ENCODE measurements around the gene TPSAB1. TPM values are rescaled to one million over a fixed set of nuclear protein-coding genes. Genes with fewer than 3 reads are reported as not detected.
"Not testable (repeated sequence)": the region's sequence is repeated elsewhere in the genome, so short reads cannot be mapped to it uniquely, and the experiment has no call there.

The TPSAB1 gene
- total RNA-seq, 1 donor from 2014 or later = 11.6 TPM

DNA sequence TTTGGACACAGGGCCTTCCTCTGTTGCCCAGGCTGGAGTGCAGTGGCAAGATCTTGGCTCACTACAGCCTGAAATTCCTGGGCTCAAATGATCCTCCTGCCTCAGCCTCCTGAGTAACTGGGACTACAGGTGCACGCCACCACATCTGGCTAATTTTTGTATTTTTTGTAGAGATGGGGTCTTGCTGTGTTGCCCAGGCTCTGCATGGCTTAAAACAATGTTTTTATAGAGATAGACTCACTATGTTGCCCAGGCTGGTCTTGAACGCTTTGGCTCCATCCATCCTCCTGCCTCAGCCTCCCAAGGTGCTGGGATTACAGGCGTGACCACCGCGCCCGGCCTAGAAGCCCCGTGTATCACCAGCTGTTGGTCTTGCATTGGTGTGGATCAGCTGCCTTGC, 28.9 kb downstream of the TPSAB1 start:
- DNase-seq = not testable (repeated sequence)

DNA sequence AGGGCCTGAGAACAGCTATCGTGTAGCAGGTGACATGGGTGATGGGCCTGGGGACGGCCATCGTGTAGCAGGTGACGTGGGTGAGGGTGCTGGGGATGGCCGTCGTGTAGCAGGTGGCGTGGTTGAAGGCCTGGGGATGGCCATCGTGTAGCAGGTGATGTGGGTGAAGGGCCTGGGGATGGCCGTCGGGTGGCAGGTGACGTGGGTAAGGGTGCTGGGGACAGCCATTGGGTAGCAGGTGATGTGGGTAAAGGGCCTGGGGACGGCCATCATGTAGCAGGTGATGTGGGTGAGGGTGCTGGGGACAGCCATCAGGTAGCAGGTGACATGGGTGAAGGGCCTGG, 30.8 kb downstream of the TPSAB1 start:
- DNase-seq = no peak

DNA sequence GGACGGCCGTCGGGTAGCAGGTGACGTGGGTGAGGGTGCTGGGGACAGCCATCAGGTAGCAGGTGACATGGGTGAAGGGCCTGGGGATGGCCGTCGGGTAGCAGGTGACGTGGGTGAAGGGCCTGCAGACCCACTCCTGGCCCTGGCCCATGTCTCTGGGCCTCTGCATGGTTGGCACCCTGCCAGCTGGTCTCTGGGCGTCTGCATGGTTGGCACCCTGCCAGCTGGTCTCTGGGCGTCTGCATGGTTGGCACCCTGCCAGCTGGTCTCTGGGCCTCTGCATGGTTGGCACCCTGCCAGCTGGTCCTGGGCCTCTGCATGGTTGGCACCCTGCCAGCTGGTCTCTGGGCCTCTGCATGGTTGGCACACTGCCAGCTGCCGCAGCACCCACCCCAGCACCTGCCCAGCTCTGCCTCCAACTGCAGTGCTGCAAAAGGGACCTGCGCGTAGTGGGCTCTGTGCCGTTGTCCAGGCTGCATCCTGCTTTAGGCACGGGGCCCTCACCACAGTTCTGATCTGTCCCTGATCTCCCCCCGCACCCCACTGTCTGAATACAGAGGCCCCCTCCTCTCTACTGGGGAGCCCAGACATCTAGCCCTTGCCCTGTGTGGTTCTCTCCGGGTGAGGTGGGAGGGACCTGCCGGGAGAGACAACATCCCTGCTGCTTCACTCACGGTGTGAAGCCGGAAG, 31.4 kb downstream of the TPSAB1 start:
- not testable (repeated sequence) for DNase-seq

DNA sequence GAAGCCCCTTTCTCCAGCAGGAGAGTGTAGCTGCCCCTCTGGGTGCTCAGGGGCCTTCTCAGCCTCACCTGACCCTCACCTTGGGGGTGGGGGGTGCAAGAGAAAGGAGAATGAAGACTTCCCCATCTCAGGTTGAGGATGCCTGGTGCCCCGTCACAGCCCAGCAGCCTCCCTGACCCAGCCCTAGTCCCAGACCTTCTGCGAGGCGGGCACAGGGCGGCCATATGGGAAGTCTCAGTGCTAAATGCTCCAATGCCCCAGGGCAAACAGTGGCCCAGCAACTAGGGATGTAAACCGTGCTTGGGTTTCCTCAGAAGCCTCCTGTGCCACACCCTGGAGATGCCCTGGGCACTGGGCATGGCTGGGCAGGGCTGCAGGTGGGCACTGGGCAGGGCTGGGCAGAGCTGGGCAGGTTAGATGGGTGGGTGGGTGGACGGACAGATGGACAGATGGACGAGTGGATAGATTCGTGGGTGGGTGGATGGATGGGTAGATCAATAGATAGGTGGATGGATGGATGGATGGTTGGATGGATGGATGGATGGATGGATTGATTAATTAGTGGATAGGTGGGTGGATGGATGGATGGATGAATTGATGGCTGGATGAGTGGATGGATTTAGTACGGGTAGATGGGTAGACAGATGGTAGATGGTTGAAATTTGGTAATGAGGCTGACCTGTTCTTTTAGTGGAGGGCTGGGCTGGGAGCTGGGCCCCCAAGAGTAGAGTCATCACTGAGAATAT, 32.1 kb downstream of the TPSAB1 start:
- no peak for DNase-seq

DNA sequence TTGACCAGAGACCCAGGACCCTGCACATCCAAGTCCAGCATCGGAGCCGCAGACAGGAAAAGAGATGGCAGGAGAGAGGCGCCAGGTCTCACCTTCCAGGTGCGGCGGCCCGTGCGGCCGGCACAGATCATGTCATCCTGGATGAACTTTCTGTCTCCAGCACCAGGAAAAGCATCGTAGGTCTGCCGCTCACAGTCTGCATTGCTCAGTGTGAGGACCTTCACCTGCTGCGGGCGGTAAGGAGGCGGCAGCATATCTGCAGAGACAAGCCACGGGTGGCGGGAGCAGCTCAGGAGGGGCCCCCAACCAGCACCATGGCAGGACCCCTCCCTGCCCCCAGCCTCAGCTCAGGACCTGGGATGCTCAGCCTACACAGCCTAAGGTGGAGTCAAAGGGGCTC, 33.3 kb downstream of the TPSAB1 start:
- DNase-seq = no peak

DNA sequence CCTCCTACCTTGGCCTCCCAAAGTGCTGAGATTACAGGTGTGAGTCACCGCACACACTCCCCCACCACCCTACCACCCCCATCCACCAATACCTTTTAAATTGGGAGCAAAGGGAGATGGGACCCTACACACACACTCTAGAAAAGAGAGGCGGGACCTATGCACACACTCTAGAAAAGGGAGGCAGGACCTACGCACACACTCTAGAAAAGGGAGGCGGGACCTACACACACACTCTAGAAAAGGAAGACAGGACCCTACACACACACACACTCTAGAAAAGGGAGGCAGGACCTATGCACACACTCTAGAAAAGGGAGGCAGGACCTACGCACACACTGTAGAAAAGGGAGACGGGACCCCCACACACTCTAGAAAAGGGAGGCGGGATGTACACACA, 34.3 kb downstream of the TPSAB1 start:
- DNase-seq = no peak

DNA sequence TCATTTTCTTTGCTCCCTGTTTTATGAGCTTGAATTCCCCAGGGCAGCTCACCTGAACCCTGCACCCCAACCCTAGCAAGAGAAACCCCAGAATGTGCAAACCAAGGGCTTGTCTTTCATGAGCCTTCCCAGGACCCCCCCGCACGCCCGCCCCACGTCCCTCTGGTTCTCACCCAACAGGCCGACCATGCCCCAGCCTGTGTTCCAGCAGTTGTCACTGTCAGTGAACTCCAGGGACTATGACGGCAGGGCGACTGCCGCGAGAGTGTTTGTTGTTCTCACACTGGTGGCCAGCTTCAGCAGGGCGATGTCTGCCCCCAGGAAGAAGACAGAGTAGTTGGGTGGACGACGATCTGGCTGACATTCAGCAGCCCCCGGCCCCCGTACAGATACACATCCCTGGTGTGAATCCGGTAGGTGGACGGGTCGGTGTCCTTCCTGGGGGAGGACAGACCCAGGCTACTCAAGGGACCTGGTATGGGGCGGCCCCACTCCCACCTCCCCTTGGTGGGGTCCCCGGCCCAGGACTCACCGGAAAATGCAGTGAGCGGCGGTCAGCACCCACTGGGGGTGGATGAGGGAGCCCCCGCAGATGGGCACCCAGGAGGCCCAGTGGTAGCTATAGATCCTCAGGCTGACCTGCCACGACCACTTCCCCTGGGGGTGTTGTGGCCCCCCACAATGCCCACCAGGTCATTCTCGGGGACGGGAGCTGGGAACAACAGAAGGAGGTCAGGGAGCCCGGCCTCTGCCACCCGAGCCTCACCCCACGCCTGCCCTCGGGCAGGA, 35.5 kb downstream of the TPSAB1 start:
- DNase-seq = no peak

DNA sequence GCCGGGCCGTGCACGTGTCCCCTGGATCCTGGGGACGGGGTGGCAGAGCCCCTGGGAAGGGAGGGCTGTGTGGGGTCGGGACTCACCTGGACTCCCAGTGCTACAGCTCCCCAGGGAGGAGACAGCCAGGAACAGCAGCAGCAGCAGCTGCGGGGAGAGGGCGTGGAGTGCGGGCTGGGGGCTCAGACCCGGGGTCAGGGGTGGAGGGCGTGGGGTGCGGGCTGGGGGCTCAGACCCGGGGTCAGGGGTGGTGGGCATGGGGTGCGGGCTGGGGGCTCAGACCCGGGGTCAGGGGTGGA, 36.0 kb downstream of the TPSAB1 start:
- no peak for DNase-seq

DNA sequence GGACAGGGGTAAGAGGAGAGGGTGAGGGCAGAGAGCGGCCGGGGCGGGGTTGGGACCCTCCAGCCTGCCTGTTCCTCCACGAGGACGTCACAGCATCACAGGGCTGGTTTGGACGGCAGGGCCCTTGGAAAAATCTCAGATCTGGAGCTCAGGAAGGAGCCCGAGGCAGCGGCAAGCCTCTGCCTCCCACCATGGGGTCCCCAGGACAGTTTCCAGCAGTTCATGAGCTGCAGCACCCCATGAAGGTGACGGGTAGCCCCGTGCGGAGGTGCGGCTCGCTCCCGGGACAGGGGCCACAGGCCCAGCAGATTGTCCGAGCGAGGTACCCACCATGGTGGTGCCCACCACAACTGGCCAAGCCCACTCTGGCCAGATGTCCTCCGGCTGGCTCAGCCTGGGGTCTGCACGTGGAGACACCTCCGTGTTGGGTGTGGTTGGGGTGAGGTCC, 36.7 kb downstream of the TPSAB1 start:
- no peak for DNase-seq

DNA sequence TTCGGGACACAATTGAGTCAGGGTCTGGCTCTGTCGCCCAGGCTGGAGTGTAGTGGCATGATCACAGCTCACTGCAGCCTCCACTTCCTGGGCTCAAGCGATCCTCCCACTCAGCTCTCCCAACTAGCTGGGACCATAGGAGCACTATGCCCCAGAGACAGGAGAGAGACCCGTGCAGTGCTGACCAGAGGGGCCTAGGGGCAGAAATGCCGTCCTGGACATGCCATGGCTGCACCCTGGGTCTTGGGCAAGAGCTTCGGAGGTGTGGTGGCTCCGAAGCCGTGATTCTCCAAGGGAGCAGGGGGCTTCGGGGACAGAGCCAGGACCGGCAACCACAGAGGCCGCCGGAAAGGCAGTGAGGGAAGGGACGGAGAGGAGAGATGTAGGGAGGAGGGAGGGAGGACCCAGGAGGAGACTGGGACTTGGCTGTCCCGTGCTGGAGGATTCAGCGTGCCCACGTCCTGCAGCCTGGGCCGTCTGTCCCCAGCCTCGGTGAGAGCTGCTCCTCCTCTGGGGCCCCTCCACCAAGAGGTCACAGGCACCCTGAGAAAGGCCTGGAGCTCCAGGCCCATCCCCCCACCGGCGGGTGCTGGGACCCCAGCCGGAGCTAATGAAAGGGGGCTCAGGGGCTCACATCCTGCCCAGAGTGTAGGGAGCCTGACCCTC, 37.2 kb downstream of the TPSAB1 start:
- DNase-seq = no peak

DNA sequence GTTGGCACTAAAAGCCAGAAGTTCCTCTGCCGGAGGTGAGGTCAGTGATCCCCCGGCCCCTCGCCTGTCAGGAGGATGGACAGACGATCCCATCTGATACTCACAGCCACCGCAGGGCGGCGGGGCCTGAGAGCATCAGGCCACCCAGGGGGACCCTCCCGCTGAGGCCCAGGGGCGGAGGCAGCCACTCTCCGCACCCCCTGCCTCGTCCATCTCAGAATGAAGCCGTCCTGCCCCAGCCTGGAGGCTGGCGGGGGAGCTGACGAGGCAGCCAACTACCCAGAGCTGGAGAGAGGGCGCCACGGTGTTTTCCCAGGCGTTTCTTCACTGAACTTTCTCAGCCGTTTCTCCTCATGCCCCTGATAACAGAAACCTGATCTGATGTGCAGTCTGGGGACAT, 38.0 kb downstream of the TPSAB1 start:
- no peak for DNase-seq

DNA sequence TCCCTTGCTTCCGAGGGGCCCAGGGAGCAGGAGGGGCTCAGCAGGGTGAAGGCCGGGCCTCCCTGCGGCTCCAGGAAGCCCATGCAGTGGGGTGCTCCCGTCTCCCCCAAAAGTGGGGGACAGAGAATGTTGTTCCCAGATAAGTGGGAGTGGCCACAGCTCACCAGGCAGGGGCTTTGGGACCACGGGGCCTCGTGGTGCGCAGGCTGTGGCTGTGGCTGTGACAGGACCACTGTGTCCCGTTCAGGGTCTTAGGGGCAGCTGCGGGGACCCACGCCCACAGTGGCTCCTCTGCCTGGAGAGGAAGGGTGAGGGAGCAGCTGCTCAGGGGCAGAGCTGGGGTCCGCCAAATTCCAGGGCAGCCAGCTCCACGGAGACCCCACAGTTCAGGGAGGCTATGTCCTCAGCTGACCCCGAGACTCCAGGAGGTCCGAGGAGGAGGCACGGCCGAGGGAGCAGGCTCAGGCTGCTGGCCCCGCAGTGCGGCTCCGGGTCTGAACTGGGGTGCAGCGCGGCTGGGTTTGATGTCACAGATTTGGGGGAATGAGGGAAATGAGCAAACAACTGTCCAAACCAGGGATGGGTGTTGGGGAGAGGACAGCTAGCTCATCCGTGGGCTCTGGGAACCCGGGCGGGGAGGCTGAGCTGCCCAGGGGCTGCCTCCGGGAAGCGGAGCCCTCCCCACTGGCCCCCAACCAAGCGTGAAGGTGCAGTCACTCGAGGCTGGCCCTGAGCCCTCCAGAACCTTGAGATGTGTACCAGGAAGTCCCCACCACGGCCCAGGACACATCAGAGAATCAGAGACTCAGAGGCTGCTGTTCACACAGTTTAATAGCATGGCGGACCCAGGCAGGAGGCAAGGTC, 38.8 kb downstream of the TPSAB1 start:
- DNase-seq = no peak

DNA sequence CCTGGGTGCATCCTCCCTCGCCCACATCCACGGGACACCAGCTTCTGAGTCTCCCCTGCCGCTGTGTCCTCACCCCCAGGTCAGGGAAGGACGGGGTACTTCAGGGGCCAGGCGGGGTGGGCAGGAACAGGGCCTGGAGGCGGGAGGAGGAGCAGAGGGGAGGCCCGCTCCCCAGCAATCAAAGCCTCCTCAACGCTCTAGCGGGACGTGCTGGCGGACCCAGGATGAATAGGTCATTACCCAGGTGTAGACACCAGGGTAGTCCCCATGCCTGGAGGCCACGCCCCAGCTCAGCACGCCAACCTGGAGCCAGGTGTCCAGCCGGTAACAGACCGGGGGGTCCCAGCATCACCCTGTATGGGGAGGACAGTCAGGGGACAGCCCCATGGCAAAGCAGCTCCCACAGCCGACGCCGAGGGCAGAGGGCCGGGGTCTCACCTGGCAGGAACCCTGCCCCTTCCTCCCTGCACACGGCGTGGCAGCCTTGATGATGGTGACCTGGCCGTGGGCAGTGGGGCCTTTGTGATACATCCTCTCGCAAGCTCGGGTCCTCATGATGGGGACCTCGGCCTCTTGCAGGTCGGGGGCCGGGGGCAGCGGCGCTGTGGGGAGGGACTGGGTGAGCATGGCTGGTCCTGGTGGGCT, 39.6 kb downstream of the TPSAB1 start:
- no peak for DNase-seq

DNA sequence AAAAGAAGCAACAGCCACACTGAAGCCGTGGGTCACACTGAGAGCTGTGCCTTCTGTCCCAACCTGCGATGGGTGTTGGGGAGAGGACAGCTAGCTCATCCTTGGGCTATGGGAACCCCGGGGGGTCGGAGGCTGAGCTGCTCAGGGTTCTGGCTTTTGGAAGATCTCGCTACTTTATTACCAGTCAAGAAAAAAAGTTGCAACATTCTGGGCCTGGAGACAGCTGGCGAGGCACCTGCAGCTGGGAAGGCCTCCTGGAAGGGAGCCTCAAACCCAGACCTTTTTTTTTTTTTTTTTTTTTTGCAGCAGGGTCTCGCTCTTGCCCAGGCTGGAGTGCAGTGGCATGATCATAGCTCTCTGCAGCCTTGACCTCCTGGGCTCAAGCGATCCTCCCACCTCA, 40.3 kb downstream of the TPSAB1 start:
- no peak for DNase-seq

DNA sequence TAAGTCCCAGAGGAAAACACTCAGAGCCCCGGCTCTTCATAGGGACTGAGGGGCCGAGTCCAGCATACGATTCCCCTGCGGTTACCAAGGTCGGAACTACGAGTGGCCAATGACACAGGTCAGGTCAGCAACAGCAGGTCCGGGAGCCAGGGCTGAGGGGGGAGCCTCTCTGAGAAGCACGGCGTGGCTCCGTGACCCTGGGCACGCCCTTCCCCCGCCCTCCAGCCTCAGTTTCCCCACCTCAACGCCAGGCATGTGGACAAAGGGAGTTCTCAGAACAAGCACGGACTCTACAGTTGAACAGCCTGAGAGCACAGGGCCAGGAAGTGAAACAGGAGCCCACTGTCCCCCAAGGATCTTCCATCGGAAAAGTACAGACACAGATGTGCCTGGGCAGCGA, 41.0 kb downstream of the TPSAB1 start:
- no peak for DNase-seq

DNA sequence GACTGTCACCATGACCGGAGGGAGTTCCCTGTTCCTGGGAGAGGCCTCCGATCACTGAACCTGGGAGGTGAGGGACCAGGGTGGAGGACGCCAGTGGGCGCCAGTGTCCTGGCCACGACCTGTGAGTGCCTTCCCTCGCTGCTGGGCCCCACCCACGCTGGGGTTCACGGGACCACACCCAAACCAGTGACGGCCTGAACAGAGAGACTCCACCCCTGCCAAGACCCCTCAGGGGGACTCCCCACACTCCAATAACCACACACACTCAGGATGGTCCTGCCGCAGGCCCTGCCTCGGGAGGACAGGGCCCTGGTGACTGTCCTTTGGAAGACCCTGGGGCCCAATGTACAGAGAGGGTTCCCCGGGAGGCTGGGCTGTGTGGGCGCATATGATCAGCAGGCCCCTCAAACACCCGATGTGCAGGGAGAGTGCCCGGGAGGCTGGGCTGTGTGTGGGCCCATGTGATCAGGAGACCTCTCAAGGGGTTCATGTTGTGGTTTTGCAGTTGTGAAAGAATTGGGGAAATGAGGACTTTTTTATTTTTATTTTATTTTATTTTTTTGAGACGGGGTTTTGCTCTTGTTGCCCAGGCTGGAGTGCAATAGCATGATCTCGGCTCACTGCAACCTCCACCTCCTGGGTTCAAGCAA, 41.9 kb downstream of the TPSAB1 start:
- no peak for DNase-seq

DNA sequence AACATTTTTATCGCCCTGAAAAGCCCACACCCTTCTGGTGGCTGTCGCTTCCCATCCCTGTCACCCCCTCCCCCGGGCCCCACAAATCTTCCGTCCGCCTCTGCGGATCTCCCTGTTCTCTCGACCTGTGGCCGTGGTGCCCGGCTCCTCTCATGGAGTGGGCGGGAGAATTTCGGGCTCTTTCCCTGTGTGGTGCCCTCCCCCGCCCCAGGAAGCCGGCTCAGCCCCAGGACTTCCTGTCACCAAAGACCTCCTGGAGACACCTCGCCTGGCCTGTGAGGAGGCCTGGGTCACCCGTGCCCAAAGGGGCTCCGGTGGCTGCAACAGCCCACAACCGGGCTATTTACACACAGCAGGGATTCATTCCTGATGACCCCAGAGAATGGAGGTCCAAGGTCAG, 42.8 kb downstream of the TPSAB1 start:
- DNase-seq = no peak

DNA sequence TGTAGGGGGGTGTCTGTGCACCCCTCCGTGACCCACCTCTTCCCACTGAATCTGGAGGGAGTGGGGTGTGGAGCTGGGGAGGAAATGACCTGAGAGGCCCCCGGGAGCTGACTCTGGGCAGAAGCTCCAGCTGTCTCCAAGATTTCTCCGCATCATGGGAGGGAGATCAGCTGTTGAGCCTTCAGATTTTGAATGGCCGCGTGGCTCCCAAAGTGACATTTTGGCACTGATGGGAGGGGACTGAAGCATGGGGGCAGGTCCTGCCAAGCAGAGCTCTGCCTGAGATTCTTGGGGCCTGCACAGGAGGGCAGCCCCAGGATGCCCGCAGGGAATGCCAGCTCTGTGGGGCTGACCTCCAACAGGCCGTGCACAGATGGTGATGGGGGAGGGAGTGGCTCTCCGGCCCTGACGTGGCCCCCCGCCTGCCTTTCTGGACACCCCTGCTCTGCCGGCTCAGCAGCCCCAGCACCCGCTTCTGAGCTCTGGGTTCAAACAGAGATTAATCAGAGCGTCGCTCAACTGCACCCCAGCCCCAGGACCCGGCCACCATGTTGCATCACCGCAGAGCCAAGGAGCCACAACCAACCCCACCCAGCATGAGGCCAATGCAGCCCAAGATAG, 43.6 kb downstream of the TPSAB1 start:
- DNase-seq = no peak

DNA sequence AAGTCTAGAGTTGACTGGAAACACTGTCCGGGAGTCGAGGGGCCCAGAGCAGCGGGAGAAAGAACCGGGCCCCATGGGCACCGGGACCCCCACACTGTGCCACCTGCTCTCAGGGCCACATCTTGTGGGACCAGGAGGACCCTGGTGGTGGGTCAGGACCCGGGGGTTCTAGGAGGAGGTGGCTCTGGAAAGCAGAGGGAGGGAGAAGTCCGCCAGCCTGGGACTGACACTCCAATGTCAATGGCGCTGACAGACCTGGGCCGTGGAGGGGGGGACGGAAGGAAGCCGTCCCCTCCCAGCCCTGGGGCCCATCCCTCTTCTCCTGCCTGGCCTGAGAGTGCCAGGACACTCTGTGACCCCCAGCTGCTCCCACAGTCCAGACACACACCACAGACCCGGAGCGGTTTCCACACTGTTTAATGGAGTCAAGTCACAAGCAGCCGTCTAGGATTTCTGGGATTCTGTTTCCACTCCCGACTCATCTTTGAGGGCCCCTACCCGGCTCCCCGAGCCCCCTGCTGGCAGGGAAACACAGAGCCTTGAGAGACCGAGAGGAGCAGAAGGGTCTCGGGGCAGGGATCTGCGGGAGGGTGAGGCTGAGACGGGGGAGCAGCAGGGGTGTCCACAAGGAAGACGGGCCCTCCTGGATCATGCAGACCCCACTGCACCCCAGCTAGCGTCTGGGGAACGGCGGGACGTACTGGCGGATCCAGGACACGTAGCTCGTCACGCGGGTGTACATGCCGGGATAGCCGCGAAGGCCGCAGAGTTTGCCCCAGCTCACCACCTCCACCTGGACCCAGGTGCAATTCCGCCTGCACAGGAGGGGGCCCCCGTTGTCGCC, 45.4 kb downstream of the TPSAB1 start:
- DNase-seq = no peak
